Activated CD8-positive, alpha-beta memory T cell treated with anti-CD3 and anti-CD28 coated beads, Interleukin-2, amount 50 U/mL, for 4 hours (primary cell): Measurements from ENCODE around the gene TRPC6.
"Not testable (repeated sequence)": the region's sequence is repeated elsewhere in the genome, so short reads cannot be mapped to it uniquely, and the experiment has no call there.

ENCODE experiments used
- DNase-seq: peaks from one replicate; pipeline ENCODE4 v3.0.0-alpha.2; 2020

The TRPC6 gene

GRCh38 chr11:101446238-101446637, 137.6 kb downstream of the TRPC6 start:
- DNase-seq = no peak

GRCh38 chr11:101445761-101446160, 138.0 kb downstream of the TRPC6 start:
- DNase-seq = no peak

- DNase-seq = no peak
Measured at GRCh38 chr11:101444851-101445250, 139.0 kb downstream of the TRPC6 start.

- no peak for DNase-seq
Measured at GRCh38 chr11:101444164-101444563, 139.6 kb downstream of the TRPC6 start.

GRCh38 chr11:101442936-101443521, 140.8 kb downstream of the TRPC6 start:
- DNase-seq = no peak

GRCh38 chr11:101442171-101442570, 141.6 kb downstream of the TRPC6 start:
- no peak for DNase-seq

- DNase-seq = no peak
Measured at GRCh38 chr11:101441747-101442146, 142.1 kb downstream of the TRPC6 start.

- no peak for DNase-seq
Measured at GRCh38 chr11:101439488-101439887, 144.3 kb downstream of the TRPC6 start.

GRCh38 chr11:101438708-101439107, 145.1 kb downstream of the TRPC6 start:
- not testable (repeated sequence) for DNase-seq

GRCh38 chr11:101438126-101438525, 145.7 kb downstream of the TRPC6 start:
- no peak for DNase-seq

GRCh38 chr11:101436511-101437142, 147.2 kb downstream of the TRPC6 start:
- no peak for DNase-seq

GRCh38 chr11:101435408-101435973, 148.3 kb downstream of the TRPC6 start:
- no peak for DNase-seq

GRCh38 chr11:101434026-101434643, 149.7 kb downstream of the TRPC6 start:
- no peak for DNase-seq

GRCh38 chr11:101433151-101433550, 150.7 kb downstream of the TRPC6 start:
- DNase-seq = no peak

GRCh38 chr11:101429703-101430540, 153.9 kb downstream of the TRPC6 start:
- DNase-seq = no peak

GRCh38 chr11:101428918-101429317, 154.9 kb downstream of the TRPC6 start:
- DNase-seq = no peak

- no peak for DNase-seq
Measured at GRCh38 chr11:101407324-101407723, 176.5 kb downstream of the TRPC6 start.
